ENCODE measurements around the gene C1orf141.

GRCh38 chr1:67126974-67127373 lies 7.8 kb downstream of the C1orf141 start:
- no peak for TF ChIP-seq POLR2A (IDR thresholded peaks at IDR 0.05)
- TF ChIP-seq CTCF (IDR thresholded peaks at IDR 0.05), result no peak

Data from adrenal gland (tissue), 5 donors.